Testis (tissue), 2 donors: ENCODE results near the gene BAIAP3.

ENCODE experiments used
- POLR2A ChIP-seq: fragments of 450-650 bp; IDR thresholded peaks from one replicate; pipeline ENCODE4 v1.6.1; 2017; ENCODE audit warnings: antibody characterized with exemption, mild to moderate bottlenecking, moderate library complexity
- TF ChIP-seq, protein P1 (sequence below), 3 experiments: fragments of 450-650 bp in 2 of 3; fragments of 200-600 bp in 1 of 3; sonication (generic) in 1 of 3; IDR thresholded peaks; one replicate each; pipeline ENCODE4 v1.5.1; 2016 to 2019; ENCODE audit warnings: antibody characterized with exemption in 3 of 3, mild to moderate bottlenecking in 2 of 3, moderate library complexity in 1 of 3

GRCh38 chr16:1289477-1289866 is 44.0 kb upstream of the BAIAP3 start:
- TF ChIP-seq, protein P1, sequence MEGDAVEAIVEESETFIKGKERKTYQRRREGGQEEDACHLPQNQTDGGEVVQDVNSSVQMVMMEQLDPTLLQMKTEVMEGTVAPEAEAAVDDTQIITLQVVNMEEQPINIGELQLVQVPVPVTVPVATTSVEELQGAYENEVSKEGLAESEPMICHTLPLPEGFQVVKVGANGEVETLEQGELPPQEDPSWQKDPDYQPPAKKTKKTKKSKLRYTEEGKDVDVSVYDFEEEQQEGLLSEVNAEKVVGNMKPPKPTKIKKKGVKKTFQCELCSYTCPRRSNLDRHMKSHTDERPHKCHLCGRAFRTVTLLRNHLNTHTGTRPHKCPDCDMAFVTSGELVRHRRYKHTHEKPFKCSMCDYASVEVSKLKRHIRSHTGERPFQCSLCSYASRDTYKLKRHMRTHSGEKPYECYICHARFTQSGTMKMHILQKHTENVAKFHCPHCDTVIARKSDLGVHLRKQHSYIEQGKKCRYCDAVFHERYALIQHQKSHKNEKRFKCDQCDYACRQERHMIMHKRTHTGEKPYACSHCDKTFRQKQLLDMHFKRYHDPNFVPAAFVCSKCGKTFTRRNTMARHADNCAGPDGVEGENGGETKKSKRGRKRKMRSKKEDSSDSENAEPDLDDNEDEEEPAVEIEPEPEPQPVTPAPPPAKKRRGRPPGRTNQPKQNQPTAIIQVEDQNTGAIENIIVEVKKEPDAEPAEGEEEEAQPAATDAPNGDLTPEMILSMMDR (IDR thresholded peaks at IDR 0.05): no peak
- no peak for TF ChIP-seq POLR2A
